Pancreas (tissue), 10 donors: Measurements from ENCODE around the gene MGMT. TPM values are rescaled to one million over a fixed set of nuclear protein-coding genes. Genes with fewer than 3 reads are reported as not detected.

Experiments
- ATAC-seq, 4 donors: fragments of 200-7000 bp; cut with Tn5 transposase; one replicate each; pipeline versions ENCODE4 v1.8.0 to v1.9.1; 2020; ENCODE audit warnings: mild to moderate bottlenecking in 4 of 4, moderate library complexity in 4 of 4
- DNase-seq, 6 donors: peaks; one replicate each; pipeline ENCODE4 v3.0.0-alpha.2; 2020
- FAIRE-seq: peaks from 2 replicates; lab custom pipeline; 2012; peaks lifted over from hg19 to GRCh38; lab: Jason Lieb, UNC
- H3K27ac ChIP-seq, 4 donors: fragments of 200-600 bp; sonication (generic); 1 replicate in 3 of 4; 2 replicates in 1 of 4; pipeline versions ENCODE4 v1.5.0 to v1.8.0; 2020
- H3K27me3 ChIP-seq, 4 donors: fragments of 200-600 bp; one replicate each; pipeline ENCODE4 v1.8.0; 2021
- H3K36me3 ChIP-seq, 3 donors: fragments of 200-600 bp; sonication (generic) in 1 of 3; one replicate each; pipeline versions ENCODE4 v1.5.0 to v1.8.0; 2020 to 2021
- H3K4me1 ChIP-seq, 3 donors: fragments of 200-600 bp; one replicate each; pipeline ENCODE4 v1.8.0; 2021
- H3K4me3 ChIP-seq, 4 donors: fragments of 200-600 bp; sonication (generic) in 2 of 4; one replicate each; pipeline versions ENCODE4 v1.5.0 to v1.8.0; 2020 to 2021
- H3K9me3 ChIP-seq, 4 donors: fragments of 200-600 bp; one replicate each; pipeline ENCODE4 v1.8.0; 2021
- WGBS, 2 donors: extraction: QIAGEN DNeasy Blood & Tissue Kit; methylation state at CpG; one replicate each; pipeline ENCODE4 v1.1.7; 2013; 5-methylcytosine and 5-hydroxymethylcytosine counted together
- intact Hi-C, 3 donors: fragments of 100-400 bp; cut with DNase I; formaldehyde crosslinking; loops; one replicate each; pipeline versions ENCODE4 v1.11.1 to v1.14.2; 2022
- polyA plus RNA-seq, 2 donors: library from polyadenylated mRNA; stranded (reverse); fragments of 200-250 nt; gene quantifications; one replicate each; pipeline ENCODE4 v1.2.3, GENCODE V29; 2013
- total RNA-seq, 6 donors: library from RNA; stranded (reverse); fragmentation: NEBNext Ultra II Directional in 4 of 6; extraction: Animal tissue kit (Norgen Biotek cat#: 25700) in 4 of 6; gene quantifications; one replicate each; pipeline versions ENCODE4 v1.2.1 to v1.2.4, GENCODE V29; 2021 to 2023
- TF ChIP-seq, protein P1 (sequence below), 4 donors: fragments of 200-600 bp; sonication (generic) in 3 of 4; IDR thresholded peaks; one replicate each; pipeline versions ENCODE4 v1.5.0 to v1.8.0; 2021; ENCODE audit warnings: antibody characterized with exemption in 4 of 4
- donor health status: healthy with polysubstance abuse.
- donor health status: DM: no; HTN: no; CAD: no; lungs with moderate emphysema.
- donor health status: DM: no; HTN: no; CAD: no.
- donor health status: control.
- donor health status: control.
- donor health status: Bipolar disorder and iron deficiency.
- donor health status: DM: yes; HTN: yes; CAD: no.
- donor health status: DM: no; HTN: no; CAD: no.
- donor health status: DM: no; HTN: no; CAD: no.
- donor health status: DM: yes; HTN: yes; CAD: no.

The MGMT gene
- total and polyA plus RNA-seq, 8 donors = 9.1 to 18.6 (median 12.0) TPM

DNA sequence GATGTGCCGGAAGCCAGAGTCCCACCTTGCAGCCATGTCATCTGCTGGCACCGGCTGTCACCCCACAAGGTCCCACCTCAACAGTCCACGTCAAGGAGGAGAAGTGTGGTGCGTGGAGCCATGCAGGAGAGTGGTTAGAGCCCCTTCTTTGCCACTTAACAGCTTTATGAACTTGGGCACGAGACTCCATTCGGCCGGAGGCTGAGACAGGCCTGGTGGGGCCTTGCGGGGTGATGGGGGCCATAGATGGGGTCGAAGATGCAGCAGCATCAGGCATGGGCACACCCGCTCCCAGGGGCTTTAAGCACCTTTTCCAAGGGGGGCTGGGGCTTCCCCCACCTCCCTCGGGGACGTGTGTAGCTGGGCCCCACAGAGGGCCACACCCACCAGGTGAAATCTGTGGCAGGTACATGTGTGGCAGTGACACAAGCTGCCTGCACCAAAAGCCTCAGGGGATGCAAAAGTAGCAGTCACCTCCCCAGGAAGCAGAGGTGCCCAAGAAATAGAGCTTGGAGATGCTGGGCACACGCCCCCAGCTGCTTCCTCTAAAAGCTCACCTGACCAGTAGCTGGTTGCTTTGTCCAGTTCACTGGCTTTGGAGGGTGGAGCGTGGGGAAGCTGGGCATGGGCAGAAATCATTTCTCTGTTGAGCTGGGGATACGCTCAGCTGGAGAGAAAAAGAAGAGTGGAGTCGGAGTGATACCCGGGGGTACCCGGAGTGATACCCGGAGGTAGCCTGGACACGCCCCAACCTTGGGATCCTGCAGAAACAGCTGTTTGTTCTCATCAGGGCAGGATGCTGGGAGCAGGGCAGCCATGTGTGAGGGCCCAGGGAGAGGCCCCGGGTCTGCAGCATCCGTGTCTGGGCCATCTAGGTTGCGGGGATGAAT lies 297.2 kb downstream of the MGMT start:
- peak in 2 of 6 donors; percentile 1 to 28 for DNase-seq
- peaks cover 0 to 10% (median 0%) of the 10 kb centered on the region in 3 donors for H3K36me3 ChIP-seq

DNA sequence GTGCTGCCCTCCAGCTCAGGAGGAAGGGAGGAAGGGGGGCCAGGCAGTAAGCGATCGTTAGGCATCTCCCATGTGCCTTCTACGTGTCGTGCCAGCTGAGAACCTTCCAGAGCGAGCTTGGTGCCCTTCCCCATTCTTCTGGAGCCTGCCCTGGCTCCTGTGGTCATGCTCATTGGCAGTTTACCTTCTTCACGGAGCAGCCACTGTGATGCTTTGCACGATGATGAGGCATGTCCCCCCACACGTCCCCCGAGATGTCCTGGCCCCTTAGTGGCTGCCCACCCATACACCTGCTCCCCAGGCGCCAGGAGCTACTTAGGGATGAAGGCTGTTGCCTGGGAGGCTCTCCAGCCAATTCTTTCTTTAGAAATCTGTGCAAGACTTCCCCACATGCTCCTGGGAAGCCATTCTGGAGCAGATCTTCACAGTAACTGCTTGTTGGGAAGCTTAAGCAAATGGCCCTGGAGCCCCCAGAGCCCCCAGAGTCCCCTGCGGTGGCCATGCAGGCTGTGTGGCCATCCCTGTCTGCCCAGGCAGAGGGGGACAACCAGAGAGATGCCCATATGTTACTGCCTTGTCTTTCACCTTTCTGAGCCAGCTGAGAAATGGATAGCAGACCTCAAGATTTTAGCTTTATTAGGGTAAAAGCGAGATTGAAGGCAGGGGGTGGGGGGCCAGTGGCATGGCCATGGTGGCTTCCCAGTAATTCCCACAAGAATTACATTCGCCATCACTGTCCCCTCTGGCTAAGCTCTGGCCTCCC lies 298.0 kb downstream of the MGMT start:
- intact Hi-C loops = no loop called here
- ATAC-seq = no peak
- WGBS, 2 donors = 90 to 97% methylated on average over 13 of the region's 13 CpGs
- Histone ChIP-seq H3K4me3 (no peak overlapping the region), H3K27me3 (no peaks in the 10 kb centered on the region), H3K9me3 (no peaks in the 10 kb centered on the region), H3K27ac (no peak overlapping the region), H3K4me1 (no peaks in the 10 kb centered on the region), H3K36me3 (peaks cover 0 to 10% (median 0%) of the 10 kb centered on the region in 3 donors)
- no peak for FAIRE-seq
- peak in 2 of 6 donors; percentile 1 to 36 for DNase-seq
- TF ChIP-seq, protein P1, sequence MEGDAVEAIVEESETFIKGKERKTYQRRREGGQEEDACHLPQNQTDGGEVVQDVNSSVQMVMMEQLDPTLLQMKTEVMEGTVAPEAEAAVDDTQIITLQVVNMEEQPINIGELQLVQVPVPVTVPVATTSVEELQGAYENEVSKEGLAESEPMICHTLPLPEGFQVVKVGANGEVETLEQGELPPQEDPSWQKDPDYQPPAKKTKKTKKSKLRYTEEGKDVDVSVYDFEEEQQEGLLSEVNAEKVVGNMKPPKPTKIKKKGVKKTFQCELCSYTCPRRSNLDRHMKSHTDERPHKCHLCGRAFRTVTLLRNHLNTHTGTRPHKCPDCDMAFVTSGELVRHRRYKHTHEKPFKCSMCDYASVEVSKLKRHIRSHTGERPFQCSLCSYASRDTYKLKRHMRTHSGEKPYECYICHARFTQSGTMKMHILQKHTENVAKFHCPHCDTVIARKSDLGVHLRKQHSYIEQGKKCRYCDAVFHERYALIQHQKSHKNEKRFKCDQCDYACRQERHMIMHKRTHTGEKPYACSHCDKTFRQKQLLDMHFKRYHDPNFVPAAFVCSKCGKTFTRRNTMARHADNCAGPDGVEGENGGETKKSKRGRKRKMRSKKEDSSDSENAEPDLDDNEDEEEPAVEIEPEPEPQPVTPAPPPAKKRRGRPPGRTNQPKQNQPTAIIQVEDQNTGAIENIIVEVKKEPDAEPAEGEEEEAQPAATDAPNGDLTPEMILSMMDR (IDR thresholded peaks at IDR 0.05) = no peak

More for the DNA sequence above, 297.2 kb downstream of the MGMT start:
- intact Hi-C loops = no loop called here
- ATAC-seq (no peak), FAIRE-seq (no peak)
- TF ChIP-seq, protein P1 (IDR thresholded peaks at IDR 0.05) = no peak
- Histone ChIP-seq H3K4me1 (no peaks in the 10 kb centered on the region), H3K9me3 (no peaks in the 10 kb centered on the region), H3K27ac (no peak overlapping the region), H3K27me3 (no peaks in the 10 kb centered on the region), H3K4me3 (no peak overlapping the region)
- WGBS, 2 donors = 92 to 93% methylated on average over 23 of the region's 23 CpGs

DNA sequence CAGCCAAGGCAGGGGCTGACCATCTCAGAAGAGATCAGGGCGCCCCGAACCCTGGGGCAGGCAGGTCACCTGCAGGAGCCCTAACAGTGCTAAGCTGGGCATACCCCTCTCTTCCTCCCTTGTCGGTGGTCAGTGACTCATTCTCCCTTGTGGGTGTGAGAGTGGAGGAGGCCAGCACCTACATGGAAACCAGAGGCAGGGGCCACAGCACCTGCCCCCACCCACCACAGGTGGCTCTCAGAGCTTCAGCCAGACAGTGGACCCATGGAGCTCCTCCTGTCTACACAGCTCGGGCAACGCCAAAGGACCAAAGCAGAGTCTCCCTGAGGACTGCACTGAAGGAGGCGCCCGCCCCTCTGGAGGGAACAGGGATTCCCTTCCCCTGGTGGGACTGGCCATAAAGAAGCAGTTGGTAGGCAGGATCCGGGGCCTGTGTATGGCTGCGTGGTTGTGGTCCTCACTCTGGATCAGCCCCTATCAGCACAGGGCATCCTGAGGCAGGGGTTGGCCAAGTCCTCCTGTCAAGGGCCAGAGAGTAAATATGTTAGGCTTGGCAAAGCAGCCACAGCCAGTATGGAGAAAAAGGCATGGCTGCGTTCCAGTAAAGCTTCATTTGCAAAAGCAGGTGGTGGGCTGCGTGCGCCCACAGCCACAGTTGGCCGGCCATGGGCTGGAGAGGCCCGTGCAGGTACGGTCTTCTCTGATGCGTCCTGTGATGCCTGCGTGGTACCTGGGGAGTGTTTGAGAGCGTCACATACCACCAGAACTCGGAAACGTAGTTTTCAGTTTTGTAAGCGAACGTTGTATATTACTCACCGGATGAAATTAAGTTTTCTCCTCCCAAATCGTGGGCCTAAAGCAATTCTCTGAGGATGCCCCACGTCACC lies 298.9 kb downstream of the MGMT start:
- ATAC-seq = no peak
- H3K27me3 ChIP-seq = no peaks in the 10 kb centered on the region
- H3K9me3 ChIP-seq = no peaks in the 10 kb centered on the region
- no peak for FAIRE-seq
- WGBS, 2 donors = 94 to 98% methylated on average over 25 of the region's 25 CpGs
- TF ChIP-seq, protein P1 (IDR thresholded peaks at IDR 0.05) = no peak
- no peak overlapping the region for H3K4me3 ChIP-seq
- peak in 2 of 6 donors; percentile 4 to 38 for DNase-seq
- intact Hi-C loops = no loop called here
- peaks cover 0 to 10% (median 0%) of the 10 kb centered on the region in 3 donors for H3K36me3 ChIP-seq
- H3K4me1 ChIP-seq = no peaks in the 10 kb centered on the region
- H3K27ac ChIP-seq = no peak overlapping the region

DNA sequence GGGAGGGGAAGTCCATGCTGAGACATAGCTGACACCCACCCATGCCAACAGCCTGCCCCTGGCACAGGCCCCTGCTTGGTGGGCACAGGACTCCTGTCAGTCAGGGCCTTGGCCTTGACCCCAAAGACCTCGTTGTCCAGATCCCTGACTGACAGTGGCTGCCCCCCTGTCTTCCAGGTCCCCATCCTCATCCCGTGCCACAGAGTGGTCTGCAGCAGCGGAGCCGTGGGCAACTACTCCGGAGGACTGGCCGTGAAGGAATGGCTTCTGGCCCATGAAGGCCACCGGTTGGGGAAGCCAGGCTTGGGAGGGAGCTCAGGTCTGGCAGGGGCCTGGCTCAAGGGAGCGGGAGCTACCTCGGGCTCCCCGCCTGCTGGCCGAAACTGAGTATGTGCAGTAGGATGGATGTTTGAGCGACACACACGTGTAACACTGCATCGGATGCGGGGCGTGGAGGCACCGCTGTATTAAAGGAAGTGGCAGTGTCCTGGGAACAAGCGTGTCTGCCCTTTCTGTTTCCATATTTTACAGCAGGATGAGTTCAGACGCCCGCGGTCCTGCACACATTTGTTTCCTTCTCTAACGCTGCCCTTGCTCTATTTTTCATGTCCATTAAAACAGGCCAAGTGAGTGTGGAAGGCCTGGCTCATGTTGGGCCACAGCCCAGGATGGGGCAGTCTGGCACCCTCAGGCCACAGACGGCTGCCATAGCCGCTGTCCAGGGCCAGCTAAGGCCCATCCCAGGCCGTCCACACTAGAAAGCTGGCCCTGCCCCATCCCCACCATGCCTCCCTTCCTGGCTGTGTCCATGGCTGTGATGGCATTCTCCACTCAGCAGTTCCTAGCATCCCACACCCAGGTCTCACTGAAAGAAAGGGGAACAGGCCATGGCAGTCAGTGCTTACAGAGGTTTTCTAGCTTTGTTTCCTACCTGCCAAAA lies 299.8 kb downstream of the MGMT start:
- whole genome bisulfite sequencing, 2 donors = 95 to 98% methylated on average over 25 of the region's 25 CpGs
- Histone ChIP-seq H3K4me1 (no peaks in the 10 kb centered on the region), H3K36me3 (peaks cover 0 to 10% (median 0%) of the 10 kb centered on the region in 3 donors), H3K9me3 (no peaks in the 10 kb centered on the region), H3K27me3 (no peaks in the 10 kb centered on the region), H3K4me3 (no peak overlapping the region), H3K27ac (no peak overlapping the region)
- DNase-seq = peak in 2 of 6 donors; percentile 5 to 48
- intact Hi-C loops = no loop called here
- TF ChIP-seq, protein P1 (IDR thresholded peaks at IDR 0.05) = no peak
- FAIRE-seq = no peak
- no peak for ATAC-seq
